Ovary (tissue), 3 donors: ENCODE data around the gene F7.

Experiments
- EP300 ChIP-seq: sonication (generic); formaldehyde crosslinking; IDR thresholded peaks from one replicate; pipeline ENCODE4 v1.6.1; 2017; ENCODE audit warnings: antibody characterized with exemption
- POLR2A ChIP-seq: fragments of 450-650 bp; IDR thresholded peaks from one replicate; pipeline ENCODE4 v1.6.1; 2017; ENCODE audit warnings: antibody characterized with exemption, mild to moderate bottlenecking, moderate library complexity
- TF ChIP-seq, protein P1 (sequence below), 3 donors: fragments of 450-650 bp in 2 of 3; fragments of 200-600 bp in 1 of 3; IDR thresholded peaks; one replicate each; pipeline versions ENCODE4 v1.5.1 to v1.8.0; 2016 to 2022; ENCODE audit warnings: antibody characterized with exemption in 3 of 3, mild to moderate bottlenecking in 1 of 3
- donor health status: DM: no; HTN: no; CAD: no.

DNA sequence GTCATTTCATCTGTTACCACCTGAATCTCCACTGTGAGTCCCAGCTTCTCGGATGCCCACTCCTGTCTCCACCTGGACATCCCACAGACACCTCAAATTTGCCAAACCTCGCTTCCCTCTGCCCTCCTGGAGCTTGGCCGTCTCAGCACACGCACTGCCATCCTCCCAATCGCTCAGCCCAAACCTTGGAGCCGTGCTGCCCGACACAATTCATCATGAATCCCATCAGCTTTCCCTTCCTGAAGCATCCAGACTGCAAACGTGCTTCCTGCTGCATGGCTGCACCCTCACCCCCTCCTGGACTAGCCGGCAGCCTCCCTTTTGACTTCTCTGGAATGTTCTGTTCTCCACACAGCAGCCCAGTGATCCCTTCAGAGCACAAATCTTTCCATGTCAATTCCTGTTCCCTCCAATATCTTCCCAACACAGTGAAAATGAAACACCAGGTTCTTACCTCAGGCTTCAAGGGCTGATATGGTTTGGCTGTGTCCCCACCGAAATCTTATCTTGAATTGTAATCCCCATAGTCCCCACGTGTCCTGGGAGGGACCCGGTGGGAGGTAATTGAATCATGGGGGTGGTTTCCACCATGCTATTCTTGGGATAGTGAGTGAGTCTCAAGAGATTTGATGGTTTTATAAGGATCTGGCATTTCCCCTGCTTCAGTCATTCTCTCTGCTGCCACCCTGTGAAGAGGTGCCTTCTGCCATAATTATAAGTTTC is 51.8 kb downstream of the F7 start:
- TF ChIP-seq, protein P1, sequence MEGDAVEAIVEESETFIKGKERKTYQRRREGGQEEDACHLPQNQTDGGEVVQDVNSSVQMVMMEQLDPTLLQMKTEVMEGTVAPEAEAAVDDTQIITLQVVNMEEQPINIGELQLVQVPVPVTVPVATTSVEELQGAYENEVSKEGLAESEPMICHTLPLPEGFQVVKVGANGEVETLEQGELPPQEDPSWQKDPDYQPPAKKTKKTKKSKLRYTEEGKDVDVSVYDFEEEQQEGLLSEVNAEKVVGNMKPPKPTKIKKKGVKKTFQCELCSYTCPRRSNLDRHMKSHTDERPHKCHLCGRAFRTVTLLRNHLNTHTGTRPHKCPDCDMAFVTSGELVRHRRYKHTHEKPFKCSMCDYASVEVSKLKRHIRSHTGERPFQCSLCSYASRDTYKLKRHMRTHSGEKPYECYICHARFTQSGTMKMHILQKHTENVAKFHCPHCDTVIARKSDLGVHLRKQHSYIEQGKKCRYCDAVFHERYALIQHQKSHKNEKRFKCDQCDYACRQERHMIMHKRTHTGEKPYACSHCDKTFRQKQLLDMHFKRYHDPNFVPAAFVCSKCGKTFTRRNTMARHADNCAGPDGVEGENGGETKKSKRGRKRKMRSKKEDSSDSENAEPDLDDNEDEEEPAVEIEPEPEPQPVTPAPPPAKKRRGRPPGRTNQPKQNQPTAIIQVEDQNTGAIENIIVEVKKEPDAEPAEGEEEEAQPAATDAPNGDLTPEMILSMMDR (IDR thresholded peaks at IDR 0.05) = no peak
- TF ChIP-seq POLR2A = no peak
- no peak for TF ChIP-seq EP300
